PC-3 (cell line): Measurements from ENCODE around the gene EFNA5. TPM values are rescaled to one million over a fixed set of nuclear protein-coding genes. Genes with fewer than 3 reads are reported as not detected.

Experiments used
- ATAC-seq: fragments of 200-7000 bp; cut with Tn5 transposase; 2 replicates; pipeline ENCODE4 v1.9.1; 2020; ENCODE audit warnings: mild to moderate bottlenecking, moderate library complexity
- BruUV-seq: library from RNA; stranded (reverse); fragments of 400-500 nt; replicated peaks from 2 replicates; lab custom pipeline; 2021; lab: Mats Ljungman, UMichigan
- CTCF ChIA-PET: fragments of 300-600 bp; sonication (Branson Sonifier 250); formaldehyde crosslinking; loops from one replicate; lab custom pipeline; 2022; ENCODE audit warnings: antibody characterized with exemption; lab: Charles Lee
- POLR2A ChIA-PET: fragments of 300-600 bp; sonication (Branson Sonifier 250); formaldehyde crosslinking; loops from one replicate; lab custom pipeline; 2022; ENCODE audit warnings: antibody characterized with exemption; ENCODE audit not compliant: unreplicated experiment; lab: Charles Lee
- DNase-seq: peaks from one replicate; pipeline ENCODE4 v3.0.0-alpha.2; 2015
- H2AFZ ChIP-seq: fragments of 300-600 bp; sonication (generic); 2 replicates; pipeline ENCODE4 v1.6.0; 2016; ENCODE audit warnings: antibody characterized with exemption, low read length
- H3F3A ChIP-seq: fragments of 300-600 bp; sonication (generic); one replicate; pipeline ENCODE4 v1.6.0; 2017; ENCODE audit warnings: antibody characterized with exemption, low read length, control low read depth, mild to moderate bottlenecking; ENCODE audit not compliant: unreplicated experiment
- H3K27ac ChIP-seq: fragments of 300-600 bp; sonication (generic); 2 replicates; pipeline ENCODE4 v1.5.1; 2016; ENCODE audit warnings: mild to moderate bottlenecking, low read length
- H3K27me3 ChIP-seq: fragments of 300-600 bp; sonication (generic); 2 replicates; pipeline ENCODE4 v1.6.1; 2016; ENCODE audit warnings: low read length, mixed read lengths
- H3K36me3 ChIP-seq: fragments of 300-600 bp; sonication (generic); 2 replicates; pipeline ENCODE4 v1.6.1; 2016; ENCODE audit warnings: low read depth, mixed run types, low read length, mixed read lengths
- H3K4me1 ChIP-seq: fragments of 300-600 bp; sonication (generic); 2 replicates; pipeline ENCODE4 v1.5.1; 2016; ENCODE audit warnings: low read length; ENCODE audit not compliant: insufficient read depth
- H3K4me2 ChIP-seq: fragments of 300-600 bp; sonication (generic); 2 replicates; pipeline ENCODE4 v1.6.0; 2016; ENCODE audit warnings: low read length
- H3K4me3 ChIP-seq: fragments of 300-600 bp; sonication (generic); 2 replicates; pipeline ENCODE4 v1.5.1; 2016; ENCODE audit warnings: mild to moderate bottlenecking, low read length, mixed read lengths
- H3K79me2 ChIP-seq: fragments of 300-600 bp; sonication (generic); 2 replicates; pipeline ENCODE4 v1.6.1; 2017; ENCODE audit warnings: low read length, mixed read lengths
- H3K9ac ChIP-seq: fragments of 300-600 bp; sonication (generic); 2 replicates; pipeline ENCODE4 v1.6.0; 2016; ENCODE audit warnings: mild to moderate bottlenecking, low read length
- H3K9me2 ChIP-seq: fragments of 300-600 bp; sonication (generic); replicated peaks from 2 replicates; pipeline ENCODE4 v1.6.1; 2016; ENCODE audit warnings: mixed run types, low read length, mixed read lengths
- H3K9me3 ChIP-seq: fragments of 300-600 bp; sonication (generic); 2 replicates; pipeline ENCODE4 v1.6.1; 2016; ENCODE audit warnings: low read length, mixed read lengths
- H4K20me1 ChIP-seq: fragments of 300-600 bp; sonication (generic); 2 replicates; pipeline ENCODE4 v1.6.1; 2016; ENCODE audit warnings: low read length, mixed read lengths
- CTCF ChIP-seq: fragments of 300-600 bp; sonication (generic); conservative IDR thresholded peaks from 2 replicates; pipeline ENCODE4 v1.5.1; 2017; ENCODE audit warnings: antibody characterized with exemption, low read depth, mild to moderate bottlenecking, low read length
- EZH2 ChIP-seq: fragments of 300-600 bp; sonication (generic); IDR thresholded peaks from one replicate; pipeline ENCODE4 v1.6.1; 2017; ENCODE audit warnings: antibody characterized with exemption, mild to moderate bottlenecking, low read length; ENCODE audit not compliant: unreplicated experiment
- EZH2phosphoT487 ChIP-seq: fragments of 300-600 bp; sonication (generic); IDR thresholded peaks from 2 replicates; pipeline ENCODE4 v1.6.1; 2018; ENCODE audit warnings: mild to moderate bottlenecking, antibody characterized with exemption, low read length, borderline replicate concordance
- intact Hi-C: fragments of 100-400 bp; cut with micrococcal nuclease; formaldehyde crosslinking; loops from 2 replicates; pipeline ENCODE4 v1.9.0; 2023
- total RNA-seq: library from RNA; depleted of rRNA; stranded (reverse); fragments of >200 nt; gene quantifications from 2 replicates; pipeline ENCODE4 v1.2.3, GENCODE V29; 2014

The EFNA5 gene
- total RNA-seq, 1 experiment from 2014 or later: 5.4 TPM

- no peak overlapping the region for H3K4me3 ChIP-seq
- POLR2A ChIA-PET: no interaction called here
- H3K4me2 ChIP-seq: no peak overlapping the region
- no peak overlapping the region for H3K9ac ChIP-seq
- no peak overlapping the region for H3K27ac ChIP-seq
- no peaks in the 10 kb centered on the region for H3K9me3 ChIP-seq
- ATAC-seq: no peak
- intact Hi-C loops: no loop called here
- no peaks in the 10 kb centered on the region for H3K27me3 ChIP-seq
- TF ChIP-seq EZH2 (no peak), EZH2phosphoT487 (no peak), CTCF (no peak)
- DNase-seq: no peak
- H2AFZ ChIP-seq: no peak overlapping the region
- CTCF ChIA-PET: no interaction called here
- no peaks in the 10 kb centered on the region for H4K20me1 ChIP-seq
- H3K36me3 ChIP-seq: no peaks in the 10 kb centered on the region
- H3K79me2 ChIP-seq: peaks cover 57% of the 10 kb centered on the region
- H3K9me2 ChIP-seq: no peaks in the 10 kb centered on the region
- H3F3A ChIP-seq: no peaks in the 10 kb centered on the region
- BruUV-seq: no TSS peak
- H3K4me1 ChIP-seq: peaks cover 6% of the 10 kb centered on the region
Measured at GRCh38 chr5:107565791-107566767, 104.7 kb downstream of the EFNA5 start.

- no TSS peak for BruUV-seq
- no peaks in the 10 kb centered on the region for H3K27me3 ChIP-seq
- no peaks in the 10 kb centered on the region for H3K9me2 ChIP-seq
- intact Hi-C loops: no loop called here
- no peaks in the 10 kb centered on the region for H3K36me3 ChIP-seq
- ChIA-PET CTCF (no interaction called here), POLR2A (no interaction called here)
- H3F3A ChIP-seq: no peaks in the 10 kb centered on the region
- peaks cover 55% of the 10 kb centered on the region for H3K79me2 ChIP-seq
- TF ChIP-seq EZH2 (no peak), CTCF (no peak), EZH2phosphoT487 (no peak)
- no peak overlapping the region for H3K4me2 ChIP-seq
- no peak overlapping the region for H3K27ac ChIP-seq
- H3K9ac ChIP-seq: no peak overlapping the region
- H4K20me1 ChIP-seq: no peaks in the 10 kb centered on the region
- H3K9me3 ChIP-seq: no peaks in the 10 kb centered on the region
- ATAC-seq (no peak), DNase-seq (no peak)
- no peaks in the 10 kb centered on the region for H3K4me1 ChIP-seq
- H2AFZ ChIP-seq: no peak overlapping the region
- H3K4me3 ChIP-seq: no peak overlapping the region
Measured at GRCh38 chr5:107564931-107565372, 105.8 kb downstream of the EFNA5 start.

GRCh38 chr5:107563959-107564544, 106.7 kb downstream of the EFNA5 start:
- ChIA-PET POLR2A (no interaction called here), CTCF (no interaction called here)

More at GRCh38 chr5:107563959-107564544, 106.7 kb downstream of the EFNA5 start:
- TF ChIP-seq EZH2: no peak
- no peak for TF ChIP-seq CTCF
- no peak for TF ChIP-seq EZH2phosphoT487
- no peak overlapping the region for H3K4me3 ChIP-seq
- no peaks in the 10 kb centered on the region for H3K4me1 ChIP-seq
- H3K9ac ChIP-seq: no peak overlapping the region
- H2AFZ ChIP-seq: no peak overlapping the region
- H3K9me2 ChIP-seq: no peaks in the 10 kb centered on the region
- H3K79me2 ChIP-seq: peaks cover 55% of the 10 kb centered on the region
- no peaks in the 10 kb centered on the region for H3K27me3 ChIP-seq
- H3F3A ChIP-seq: no peaks in the 10 kb centered on the region
- H3K9me3 ChIP-seq: no peaks in the 10 kb centered on the region
- no peaks in the 10 kb centered on the region for H4K20me1 ChIP-seq
- intact Hi-C loops: no loop called here
- ATAC-seq: no peak
- no peaks in the 10 kb centered on the region for H3K36me3 ChIP-seq
- no peak for DNase-seq
- H3K4me2 ChIP-seq: no peak overlapping the region
- no peak overlapping the region for H3K27ac ChIP-seq
- BruUV-seq: no TSS peak
